H1 (cell line): ENCODE data around the gene CX3CL1.

Experiments
- BACH1 ChIP-seq: IDR thresholded peaks from 2 replicates; pipeline ENCODE4 v1.6.1; 2012; ENCODE audit warnings: low read length, improper control_type of control experiment
- CREB1 ChIP-seq: IDR thresholded peaks from 2 replicates; pipeline ENCODE4 v1.6.1; 2012; ENCODE audit warnings: inconsistent platforms
- CTCF ChIP-seq, 3 experiments: IDR thresholded peaks; 1 replicate in 2 of 3; 2 replicates in 1 of 3; pipeline versions ENCODE4 v1.5.1 to v1.6.1; 2011; ENCODE audit warnings: low read length in 3 of 3, mild to moderate bottlenecking in 3 of 3, inconsistent platforms in 2 of 3, low read depth in 1 of 3, moderate library complexity in 1 of 3; ENCODE audit not compliant: insufficient read depth in 1 of 3; ENCODE audit errors: control extremely low read depth in 1 of 3
- EZH2 ChIP-seq: fragments of 200-600 bp; sonication (generic); IDR thresholded peaks from 2 replicates; pipeline ENCODE4 v1.7.1; 2012; ENCODE audit warnings: low read depth, mild to moderate bottlenecking, moderate library complexity, low read length, inconsistent platforms; ENCODE audit not compliant: severe bottlenecking
- FOSL1 ChIP-seq: IDR thresholded peaks from 2 replicates; pipeline ENCODE4 v1.6.1; 2011; ENCODE audit warnings: mild to moderate bottlenecking, low read depth, low read length, moderate library complexity; ENCODE audit not compliant: insufficient read depth
- KDM1A ChIP-seq: fragments of 200-600, 300-600 bp; sonication (generic); IDR thresholded peaks from 2 replicates; pipeline ENCODE4 v1.7.1; 2016; ENCODE audit warnings: mild to moderate bottlenecking, low read length, borderline replicate concordance
- MAFK ChIP-seq: IDR thresholded peaks from 2 replicates; pipeline ENCODE4 v1.6.1; 2012; ENCODE audit warnings: low read depth, mild to moderate bottlenecking, improper control_type of control experiment, low read length
- POLR2A ChIP-seq, 2 experiments: IDR thresholded peaks; 1 replicate in 1 of 2; 2 replicates in 1 of 2; pipeline ENCODE4 v1.6.1; 2011; ENCODE audit warnings: low read depth in 2 of 2, low read length in 2 of 2, mild to moderate bottlenecking in 2 of 2; ENCODE audit errors: control extremely low read depth in 1 of 2
- POLR2AphosphoS5 ChIP-seq: IDR thresholded peaks from 2 replicates; pipeline ENCODE4 v1.6.1; 2011; ENCODE audit warnings: low read depth, low read length
- RAD21 ChIP-seq, 2 experiments: IDR thresholded peaks in 1 of 2; conservative IDR thresholded peaks in 1 of 2; 2 replicates each; pipeline ENCODE4 v1.6.1; 2011; ENCODE audit warnings: low read depth in 2 of 2, low read length in 2 of 2, improper control_type of control experiment in 1 of 2, inconsistent platforms in 1 of 2, mild to moderate bottlenecking in 1 of 2, moderate library complexity in 1 of 2
- SIX5 ChIP-seq: IDR thresholded peaks from 2 replicates; pipeline ENCODE4 v1.6.1; 2011; ENCODE audit warnings: mild to moderate bottlenecking, low read depth, low read length
- SP1 ChIP-seq: IDR thresholded peaks from 2 replicates; pipeline ENCODE4 v1.6.1; 2011; ENCODE audit warnings: low read depth, low read length
- ZNF274 ChIP-seq: IDR thresholded peaks from 2 replicates; pipeline ENCODE4 v1.7.0; 2012; ENCODE audit warnings: low read length, borderline replicate concordance; ENCODE audit errors: extremely low read depth

- TF ChIP-seq MAFK, result no peak
- peak in 1 of 2 experiments; percentile 42; a peak in 1 of 3 replicates for TF ChIP-seq POLR2A (IDR thresholded peaks at IDR 0.05; ENCODE audit: control extremely low read depth in 1 of 2, low read depth in 2 of 2, low read length in 2 of 2)
- TF ChIP-seq CREB1, result no peak
- TF ChIP-seq CTCF (IDR thresholded peaks at IDR 0.05; ENCODE audit: control extremely low read depth in 1 of 3, insufficient read depth in 1 of 3, low read depth in 1 of 3, low read length in 3 of 3), result peak; percentile 4 to 25 (median 14); a peak in 3 of 4 replicates
- no peak for TF ChIP-seq ZNF274
- TF ChIP-seq SP1, result no peak
- TF ChIP-seq SIX5, result no peak
- no peak for TF ChIP-seq POLR2AphosphoS5
- no peak for TF ChIP-seq EZH2
- no peak for TF ChIP-seq BACH1
- no peak for TF ChIP-seq KDM1A
- TF ChIP-seq FOSL1, result no peak
- peak in 1 of 2 experiments; percentile 22; a peak in 1 of 4 replicates for TF ChIP-seq RAD21 (IDR thresholded peaks at IDR 0.05 in 1 of 2, conservative IDR thresholded peaks at IDR 0.05 in 1 of 2; ENCODE audit: low read depth in 2 of 2, low read length in 2 of 2)
These were observed at the start of gene CX3CL1 for GRCh38 chr16:57372372-57373116.
